Skeletal muscle tissue (tissue), 4 donors: ENCODE results near the gene RAPGEF6. TPM values are rescaled to one million over a fixed set of nuclear protein-coding genes. Genes with fewer than 3 reads are reported as not detected.

Experiments used
- H3K27ac ChIP-seq: one replicate; pipeline ENCODE4 v1.7.0; 2013; ENCODE audit warnings: mild to moderate bottlenecking, low read depth, low read length, inconsistent platforms
- H3K27me3 ChIP-seq, 3 donors: one replicate each; pipeline ENCODE4 v1.7.0; 2013; ENCODE audit warnings: low read length in 3 of 3; ENCODE audit not compliant: control insufficient read depth in 3 of 3, insufficient read depth in 3 of 3
- H3K36me3 ChIP-seq, 3 donors: one replicate each; pipeline ENCODE4 v1.7.0; 2013; ENCODE audit warnings: low read length in 3 of 3; ENCODE audit not compliant: control insufficient read depth in 3 of 3, insufficient read depth in 3 of 3
- H3K4me1 ChIP-seq, 3 donors: one replicate each; pipeline ENCODE4 v1.7.0; 2013; ENCODE audit warnings: low read length in 3 of 3, mild to moderate bottlenecking in 3 of 3; ENCODE audit not compliant: control insufficient read depth in 3 of 3, insufficient read depth in 3 of 3
- H3K4me3 ChIP-seq, 3 donors: one replicate each; pipeline ENCODE4 v1.7.0; 2013; ENCODE audit warnings: low read length in 3 of 3
- H3K9ac ChIP-seq, 3 donors: one replicate each; pipeline ENCODE4 v1.7.0; 2013; ENCODE audit warnings: low read length in 3 of 3, mild to moderate bottlenecking in 3 of 3, moderate library complexity in 2 of 3, low read depth in 1 of 3
- H3K9me3 ChIP-seq, 3 donors: one replicate each; pipeline ENCODE4 v1.7.0; 2013; ENCODE audit warnings: low read length in 3 of 3; ENCODE audit not compliant: control insufficient read depth in 3 of 3
- total RNA-seq: library from RNA; depleted of rRNA; stranded (reverse); fragments of >200 nt; gene quantifications from one replicate; pipeline ENCODE4 v1.2.3, GENCODE V29; 2014
- donor health status: Osteomylitis.

Gene RAPGEF6
- total RNA-seq, 1 donor from 2014 or later = 29.7 TPM

GRCh38 chr5:131536211-131536826 lies 98.7 kb downstream of the RAPGEF6 start:
- H3K27ac ChIP-seq = no peak overlapping the region
- H3K4me1 ChIP-seq = peaks cover 2 to 4% (median 3%) of the 10 kb centered on the region in 3 donors

GRCh38 chr5:131534974-131535373 lies 100.1 kb downstream of the RAPGEF6 start:
- H3K36me3 ChIP-seq = peaks cover 0 to 3% (median 0%) of the 10 kb centered on the region in 3 donors
- no peak overlapping the region for H3K9ac ChIP-seq
- H3K27me3 ChIP-seq = no peaks in the 10 kb centered on the region
- no peak overlapping the region for H3K27ac ChIP-seq
- H3K4me3 ChIP-seq = no peak overlapping the region
- H3K9me3 ChIP-seq = no peaks in the 10 kb centered on the region
- peaks cover 2 to 7% (median 3%) of the 10 kb centered on the region in 3 donors for H3K4me1 ChIP-seq

More at GRCh38 chr5:131536211-131536826, 98.7 kb downstream of the RAPGEF6 start:
- no peak overlapping the region for H3K9ac ChIP-seq
- H3K27me3 ChIP-seq = no peaks in the 10 kb centered on the region
- H3K36me3 ChIP-seq = no peaks in the 10 kb centered on the region
- H3K9me3 ChIP-seq = no peaks in the 10 kb centered on the region
- H3K4me3 ChIP-seq = no peak overlapping the region

- Histone ChIP-seq H3K9me3 (no peaks in the 10 kb centered on the region), H3K27me3 (no peaks in the 10 kb centered on the region), H3K9ac (no peak overlapping the region), H3K36me3 (peaks cover 0 to 3% (median 0%) of the 10 kb centered on the region in 3 donors), H3K4me1 (peaks cover 2 to 7% (median 3%) of the 10 kb centered on the region in 3 donors), H3K27ac (no peak overlapping the region), H3K4me3 (no peak overlapping the region)
Measured at GRCh38 chr5:131533836-131534235, 101.2 kb downstream of the RAPGEF6 start.

GRCh38 chr5:131532031-131532640 lies 102.9 kb downstream of the RAPGEF6 start:
- no peak overlapping the region for H3K4me3 ChIP-seq
- H3K4me1 ChIP-seq = peaks cover 2 to 7% (median 3%) of the 10 kb centered on the region in 3 donors
- no peak overlapping the region for H3K9ac ChIP-seq

GRCh38 chr5:131530706-131531331 lies 104.2 kb downstream of the RAPGEF6 start:
- H3K27ac ChIP-seq = no peak overlapping the region

More at GRCh38 chr5:131532031-131532640, 102.9 kb downstream of the RAPGEF6 start:
- H3K27ac ChIP-seq = no peak overlapping the region
- H3K9me3 ChIP-seq = no peaks in the 10 kb centered on the region
- H3K27me3 ChIP-seq = no peaks in the 10 kb centered on the region
- H3K36me3 ChIP-seq = peaks cover 0 to 3% (median 0%) of the 10 kb centered on the region in 3 donors

GRCh38 chr5:131528682-131529081 lies 106.3 kb downstream of the RAPGEF6 start:
- Histone ChIP-seq H3K4me3 (no peak overlapping the region), H3K36me3 (peaks cover 0 to 3% (median 0%) of the 10 kb centered on the region in 3 donors), H3K4me1 (peaks cover 4 to 9% (median 8%) of the 10 kb centered on the region in 3 donors), H3K9me3 (no peaks in the 10 kb centered on the region), H3K27me3 (no peaks in the 10 kb centered on the region), H3K9ac (no peak overlapping the region), H3K27ac (no peak overlapping the region)

More at GRCh38 chr5:131530706-131531331, 104.2 kb downstream of the RAPGEF6 start:
- no peaks in the 10 kb centered on the region for H3K27me3 ChIP-seq
- H3K9me3 ChIP-seq = no peaks in the 10 kb centered on the region
- peaks cover 0 to 3% (median 0%) of the 10 kb centered on the region in 3 donors for H3K4me1 ChIP-seq
- no peak overlapping the region for H3K9ac ChIP-seq
- no peak overlapping the region for H3K4me3 ChIP-seq
- peaks cover 0 to 3% (median 0%) of the 10 kb centered on the region in 3 donors for H3K36me3 ChIP-seq

GRCh38 chr5:131525805-131526204 lies 109.2 kb downstream of the RAPGEF6 start:
- no peak overlapping the region for H3K4me3 ChIP-seq
- no peak overlapping the region for H3K27ac ChIP-seq
- H3K36me3 ChIP-seq = peaks cover 0 to under 1% (median 0%) of the 10 kb centered on the region in 3 donors
- H3K9ac ChIP-seq = no peak overlapping the region
- no peaks in the 10 kb centered on the region for H3K27me3 ChIP-seq
- H3K9me3 ChIP-seq = no peaks in the 10 kb centered on the region
- peaks cover 4 to 12% (median 11%) of the 10 kb centered on the region in 3 donors for H3K4me1 ChIP-seq

GRCh38 chr5:131524431-131524830 lies 110.6 kb downstream of the RAPGEF6 start:
- H3K9me3 ChIP-seq = no peaks in the 10 kb centered on the region
- no peak overlapping the region for H3K27ac ChIP-seq
- H3K4me1 ChIP-seq = peaks cover 4 to 12% (median 11%) of the 10 kb centered on the region in 3 donors
- H3K4me3 ChIP-seq = no peak overlapping the region
- H3K27me3 ChIP-seq = no peaks in the 10 kb centered on the region
- no peaks in the 10 kb centered on the region for H3K36me3 ChIP-seq
- H3K9ac ChIP-seq = no peak overlapping the region

GRCh38 chr5:131523500-131524185 lies 111.4 kb downstream of the RAPGEF6 start:
- Histone ChIP-seq H3K36me3 (peaks cover 0 to 6% (median 0%) of the 10 kb centered on the region in 3 donors), H3K4me3 (no peak overlapping the region), H3K9ac (peak overlapping the region in 1 of 3 donors; percentile 15), H3K9me3 (no peaks in the 10 kb centered on the region), H3K27ac (no peak overlapping the region), H3K27me3 (no peaks in the 10 kb centered on the region), H3K4me1 (peaks cover 4 to 12% (median 11%) of the 10 kb centered on the region in 3 donors)
